GM21528 (cell line): ENCODE results near the gene SLC26A9.

Source experiments
- ATAC-seq: cut with Tn5 transposase; IDR thresholded peaks from one replicate; pipeline ENCODE4 v1.9.1; 2021; ENCODE audit warnings: mild to moderate bottlenecking, moderate library complexity; ENCODE audit not compliant: unreplicated experiment, low FRiP score

Gene SLC26A9

GRCh38 chr1:205928317-205928716 is 14.9 kb downstream of the SLC26A9 start:
- no peak for ATAC-seq

- no peak for ATAC-seq
These were observed 15.6 kb downstream of the SLC26A9 start for GRCh38 chr1:205927676-205928075.

- ATAC-seq = no peak
These were observed 16.0 kb downstream of the SLC26A9 start for GRCh38 chr1:205927247-205927646.

- ATAC-seq = no peak
These were observed 16.6 kb downstream of the SLC26A9 start for GRCh38 chr1:205926636-205927035.

- no peak for ATAC-seq
These were observed 17.0 kb downstream of the SLC26A9 start for GRCh38 chr1:205926213-205926612.

GRCh38 chr1:205925736-205926135 is 17.5 kb downstream of the SLC26A9 start:
- no peak for ATAC-seq

GRCh38 chr1:205924460-205924790 is 18.8 kb downstream of the SLC26A9 start:
- ATAC-seq = no peak

- no peak for ATAC-seq
These were observed 19.4 kb downstream of the SLC26A9 start for GRCh38 chr1:205923651-205924459.

- ATAC-seq = no peak
These were observed 20.4 kb downstream of the SLC26A9 start for GRCh38 chr1:205922806-205923205.

GRCh38 chr1:205922314-205922713 is 20.9 kb downstream of the SLC26A9 start:
- no peak for ATAC-seq

- ATAC-seq = no peak
These were observed 21.7 kb downstream of the SLC26A9 start for GRCh38 chr1:205921570-205921909.

- no peak for ATAC-seq
These were observed 22.2 kb downstream of the SLC26A9 start for GRCh38 chr1:205920861-205921569.

- no peak for ATAC-seq
These were observed 23.1 kb downstream of the SLC26A9 start for GRCh38 chr1:205920159-205920558.

GRCh38 chr1:205918955-205919746 is 24.1 kb downstream of the SLC26A9 start:
- ATAC-seq = no peak

GRCh38 chr1:205917466-205918238 is 25.6 kb downstream of the SLC26A9 start:
- ATAC-seq = no peak

GRCh38 chr1:205916541-205916940 is 26.7 kb downstream of the SLC26A9 start:
- ATAC-seq = no peak

GRCh38 chr1:205915354-205915990 is 27.8 kb downstream of the SLC26A9 start:
- ATAC-seq = no peak

- no peak for ATAC-seq
These were observed 28.5 kb downstream of the SLC26A9 start for GRCh38 chr1:205914730-205915129.

GRCh38 chr1:205914155-205914507 is 29.1 kb downstream of the SLC26A9 start:
- no peak for ATAC-seq

- no peak for ATAC-seq
These were observed 29.7 kb downstream of the SLC26A9 start for GRCh38 chr1:205913451-205914154.
